ENCODE measurements around the gene SNTN.

SNTN gene

DNA sequence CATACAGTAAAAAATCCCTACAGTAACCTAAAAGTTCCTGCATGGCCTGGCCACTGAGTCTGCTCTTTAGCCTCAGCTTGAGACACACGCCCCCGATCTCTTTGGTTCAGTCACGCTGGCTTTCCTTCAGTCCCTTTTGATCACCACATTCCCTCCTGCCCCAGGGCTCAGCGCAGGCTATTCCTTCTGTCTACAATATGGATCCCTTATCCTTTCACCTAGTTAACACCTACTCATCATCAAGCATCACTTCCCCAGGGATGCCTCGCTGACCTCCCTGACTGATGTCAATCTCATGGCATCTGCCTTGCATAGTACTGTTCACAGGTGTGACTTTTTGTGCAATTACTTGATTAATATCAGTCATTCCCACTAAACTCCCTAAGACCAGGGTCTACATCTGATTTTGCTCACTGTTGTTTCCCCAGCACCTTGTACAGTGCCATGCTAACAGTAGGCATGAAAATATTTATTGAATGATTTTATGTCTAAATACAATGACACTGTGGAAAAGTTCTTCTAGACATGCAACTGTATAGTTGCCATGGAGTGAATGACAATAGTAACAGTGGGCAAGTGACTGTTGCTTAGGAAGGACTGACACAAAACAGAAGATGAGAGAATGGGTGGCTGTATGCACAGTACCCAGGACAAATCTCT lies at the start of gene SNTN:
Gene SNTN (plus strand): TSS at position 610 of the 660 bp plus-strand sequence. CDS start 13 bp downstream, at position 623.
- no peaks in the 10 kb centered on the region for H3K4me1 ChIP-seq (ENCODE audit: control insufficient read depth in 1 of 2, insufficient read depth in 1 of 2, low read depth in 1 of 2, low read length in 1 of 2)
- TF ChIP-seq, protein P1, sequence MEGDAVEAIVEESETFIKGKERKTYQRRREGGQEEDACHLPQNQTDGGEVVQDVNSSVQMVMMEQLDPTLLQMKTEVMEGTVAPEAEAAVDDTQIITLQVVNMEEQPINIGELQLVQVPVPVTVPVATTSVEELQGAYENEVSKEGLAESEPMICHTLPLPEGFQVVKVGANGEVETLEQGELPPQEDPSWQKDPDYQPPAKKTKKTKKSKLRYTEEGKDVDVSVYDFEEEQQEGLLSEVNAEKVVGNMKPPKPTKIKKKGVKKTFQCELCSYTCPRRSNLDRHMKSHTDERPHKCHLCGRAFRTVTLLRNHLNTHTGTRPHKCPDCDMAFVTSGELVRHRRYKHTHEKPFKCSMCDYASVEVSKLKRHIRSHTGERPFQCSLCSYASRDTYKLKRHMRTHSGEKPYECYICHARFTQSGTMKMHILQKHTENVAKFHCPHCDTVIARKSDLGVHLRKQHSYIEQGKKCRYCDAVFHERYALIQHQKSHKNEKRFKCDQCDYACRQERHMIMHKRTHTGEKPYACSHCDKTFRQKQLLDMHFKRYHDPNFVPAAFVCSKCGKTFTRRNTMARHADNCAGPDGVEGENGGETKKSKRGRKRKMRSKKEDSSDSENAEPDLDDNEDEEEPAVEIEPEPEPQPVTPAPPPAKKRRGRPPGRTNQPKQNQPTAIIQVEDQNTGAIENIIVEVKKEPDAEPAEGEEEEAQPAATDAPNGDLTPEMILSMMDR (IDR thresholded peaks at IDR 0.05): no peak
- no peaks in the 10 kb centered on the region for H3K27me3 ChIP-seq
- H3K9me3 ChIP-seq: no peaks in the 10 kb centered on the region
- H3K4me3 ChIP-seq (ENCODE audit: low read depth in 1 of 2, low read length in 1 of 2): no peak within 1 kb of the TSS
- H3K27ac ChIP-seq: no peak within 1 kb of the TSS
- no peaks in the 10 kb centered on the region for H3K36me3 ChIP-seq

DNA sequence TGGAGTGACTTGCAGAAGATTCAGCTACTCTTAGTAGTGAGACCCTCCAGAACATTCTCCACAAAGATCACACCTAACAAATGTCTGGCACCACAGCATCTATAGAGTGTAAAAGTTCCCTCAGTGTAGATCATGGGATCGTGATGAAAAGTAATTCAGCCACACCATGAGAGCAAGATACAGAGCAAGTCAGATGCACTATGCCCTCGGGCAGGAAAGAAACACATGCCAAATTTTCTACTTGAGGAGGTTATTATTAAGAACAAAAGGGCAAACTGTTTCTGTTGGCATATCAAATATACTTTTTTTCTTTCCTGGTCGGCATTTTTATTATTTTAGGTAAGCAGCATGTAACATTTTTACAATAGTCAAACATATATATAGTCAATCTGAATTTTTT lies 44.8 kb upstream of the SNTN start:
- H3K4me3 ChIP-seq (ENCODE audit: low read depth in 1 of 2, low read length in 1 of 2): no peak overlapping the region
- no peaks in the 10 kb centered on the region for H3K9me3 ChIP-seq
- no peaks in the 10 kb centered on the region for H3K27me3 ChIP-seq
- no peak overlapping the region for H3K27ac ChIP-seq
- TF ChIP-seq, protein P1 (IDR thresholded peaks at IDR 0.05): no peak
- no peaks in the 10 kb centered on the region for H3K4me1 ChIP-seq (ENCODE audit: control insufficient read depth in 1 of 2, insufficient read depth in 1 of 2, low read depth in 1 of 2, low read length in 1 of 2)
- H3K36me3 ChIP-seq: no peaks in the 10 kb centered on the region

DNA sequence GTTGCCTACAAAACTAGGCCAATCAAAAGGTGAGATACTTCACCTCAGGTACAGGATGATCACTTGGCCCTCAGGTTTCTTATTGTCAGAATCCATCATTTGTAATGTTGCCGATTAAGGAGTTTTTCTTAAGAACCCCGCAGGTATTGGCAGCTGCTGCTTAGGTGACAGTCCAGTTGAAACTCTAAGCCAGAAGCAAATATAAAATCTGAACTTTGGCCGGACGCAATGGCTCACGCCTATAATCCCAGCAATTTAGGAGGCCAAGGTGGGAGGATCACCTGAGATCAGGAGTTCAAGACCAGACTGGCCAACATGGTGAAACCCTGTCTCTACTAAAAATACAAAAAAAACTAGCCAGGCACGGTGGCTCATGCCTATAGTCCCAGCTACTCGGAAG lies 43.1 kb upstream of the SNTN start:
- H3K36me3 ChIP-seq: no peaks in the 10 kb centered on the region
- H3K4me1 ChIP-seq (ENCODE audit: control insufficient read depth in 1 of 2, insufficient read depth in 1 of 2, low read depth in 1 of 2, low read length in 1 of 2): no peaks in the 10 kb centered on the region
- TF ChIP-seq, protein P1 (IDR thresholded peaks at IDR 0.05): no peak
- H3K4me3 ChIP-seq (ENCODE audit: low read depth in 1 of 2, low read length in 1 of 2): no peak overlapping the region
- no peaks in the 10 kb centered on the region for H3K27me3 ChIP-seq
- no peaks in the 10 kb centered on the region for H3K9me3 ChIP-seq
- H3K27ac ChIP-seq: no peak overlapping the region

DNA sequence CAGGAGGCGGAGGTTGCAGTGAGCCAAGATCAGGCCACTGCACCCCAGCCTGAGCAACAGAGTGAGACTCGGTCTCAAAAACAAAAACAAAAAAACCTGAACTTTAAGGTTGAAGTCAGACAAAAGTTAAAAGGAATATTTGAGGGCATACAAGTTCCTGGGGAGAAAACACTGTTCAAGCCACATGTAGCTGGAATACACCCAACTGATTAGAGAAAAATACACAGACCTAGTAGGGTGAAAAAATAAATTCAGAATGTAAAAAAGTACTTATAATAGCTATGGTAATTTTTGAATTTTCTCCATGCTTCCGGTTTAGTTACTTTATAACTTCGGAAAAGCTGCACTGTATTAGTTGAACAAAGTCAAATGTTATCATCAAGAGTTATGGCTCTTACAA lies 42.6 kb upstream of the SNTN start:
- Histone ChIP-seq H3K36me3 (no peaks in the 10 kb centered on the region), H3K4me1 (ENCODE audit: control insufficient read depth in 1 of 2, insufficient read depth in 1 of 2, low read depth in 1 of 2, low read length in 1 of 2) (no peaks in the 10 kb centered on the region), H3K9me3 (no peaks in the 10 kb centered on the region), H3K4me3 (ENCODE audit: low read depth in 1 of 2, low read length in 1 of 2) (no peak overlapping the region), H3K27ac (no peak overlapping the region), H3K27me3 (no peaks in the 10 kb centered on the region)
- TF ChIP-seq, protein P1 (IDR thresholded peaks at IDR 0.05): no peak

DNA sequence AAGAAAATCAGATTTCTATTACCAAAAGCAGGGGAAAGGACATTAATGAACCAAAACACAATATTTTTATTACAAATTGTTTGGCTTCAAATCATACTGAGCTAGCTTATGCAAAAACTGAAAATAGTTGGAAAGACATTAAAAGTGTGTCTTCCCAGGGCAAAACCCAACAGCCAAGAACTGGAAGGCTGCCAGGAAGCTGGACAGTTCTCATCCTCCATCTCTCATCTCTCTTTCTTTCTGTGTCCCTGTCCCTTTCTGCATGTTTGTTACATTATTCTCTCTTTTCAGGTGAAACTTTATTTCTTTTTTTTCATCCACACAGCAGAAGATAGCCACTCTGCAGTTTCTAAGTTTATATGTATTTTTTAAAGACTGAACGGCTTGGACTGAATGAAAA lies 41.1 kb upstream of the SNTN start:
- Histone ChIP-seq H3K9me3 (no peaks in the 10 kb centered on the region), H3K4me1 (ENCODE audit: control insufficient read depth in 1 of 2, insufficient read depth in 1 of 2, low read depth in 1 of 2, low read length in 1 of 2) (no peaks in the 10 kb centered on the region), H3K27me3 (no peaks in the 10 kb centered on the region), H3K27ac (no peak overlapping the region), H3K4me3 (ENCODE audit: low read depth in 1 of 2, low read length in 1 of 2) (no peak overlapping the region), H3K36me3 (no peaks in the 10 kb centered on the region)
- TF ChIP-seq, protein P1 (IDR thresholded peaks at IDR 0.05): no peak
